GM23338 (cell line): ENCODE measurements around the gene CSNK1G1. TPM values are rescaled to one million over a fixed set of nuclear protein-coding genes. Genes with fewer than 3 reads are reported as not detected.

ENCODE experiments used
- ATAC-seq: fragments of 200-7000 bp; cut with Tn5 transposase; 3 replicates; pipeline ENCODE4 v1.9.1; 2020
- DNase-seq: peaks from one replicate; pipeline ENCODE4 v3.0.0-alpha.2; 2015; ENCODE audit warnings: low spot score
- H2AFZ ChIP-seq: fragments of 200-600 bp; sonication (generic); 2 replicates; pipeline ENCODE4 v1.8.0; 2016; ENCODE audit warnings: antibody characterized with exemption, mild to moderate bottlenecking, moderate library complexity
- H3F3A ChIP-seq: fragments of 200-600 bp; sonication (generic); replicated peaks from 2 replicates; pipeline ENCODE4 v1.8.0; 2017; ENCODE audit warnings: antibody characterized with exemption, mixed run types, low read depth
- H3K27ac ChIP-seq: fragments of 200-600 bp; sonication (generic); 2 replicates; pipeline ENCODE4 v1.6.1; 2016; ENCODE audit warnings: low read depth
- H3K27me3 ChIP-seq: fragments of 200-600 bp; sonication (generic); 2 replicates; pipeline ENCODE4 v1.8.0; 2016; ENCODE audit warnings: mild to moderate bottlenecking, mixed run types, moderate library complexity; ENCODE audit not compliant: insufficient read depth
- H3K36me3 ChIP-seq: fragments of 200-600 bp; sonication (generic); 2 replicates; pipeline ENCODE4 v1.8.0; 2016; ENCODE audit warnings: mild to moderate bottlenecking; ENCODE audit not compliant: insufficient read depth
- H3K4me1 ChIP-seq: fragments of 200-600 bp; sonication (generic); 2 replicates; pipeline ENCODE4 v1.8.0; 2016; ENCODE audit warnings: mild to moderate bottlenecking, moderate library complexity; ENCODE audit not compliant: insufficient read depth
- H3K4me2 ChIP-seq: fragments of 200-600 bp; sonication (generic); 2 replicates; pipeline ENCODE4 v1.7.1; 2017; ENCODE audit warnings: mixed run types
- H3K4me3 ChIP-seq: fragments of 200-600 bp; sonication (generic); 2 replicates; pipeline ENCODE4 v1.6.1; 2016; ENCODE audit warnings: mixed run types
- H3K79me2 ChIP-seq: fragments of 200-600 bp; sonication (generic); replicated peaks from 2 replicates; pipeline ENCODE4 v1.8.0; 2017; ENCODE audit warnings: mild to moderate bottlenecking; ENCODE audit not compliant: insufficient read depth
- H3K9me2 ChIP-seq: fragments of 200-600 bp; sonication (generic); 2 replicates; pipeline ENCODE4 v1.8.0; 2017; ENCODE audit not compliant: insufficient read depth
- H4K20me1 ChIP-seq: fragments of 200-600 bp; sonication (generic); replicated peaks from 2 replicates; pipeline ENCODE4 v1.8.0; 2017; ENCODE audit warnings: mild to moderate bottlenecking; ENCODE audit not compliant: insufficient read depth
- H3K27ac Mint-ChIP-seq: 2 replicates; pipeline ENCODE4 v1.8.0; 2020; ENCODE audit warnings: inconsistent platforms, mild to moderate bottlenecking, moderate library complexity, mixed read lengths
- H3K27me3 Mint-ChIP-seq: 3 replicates; pipeline ENCODE4 v1.8.0; 2022; ENCODE audit warnings: low read depth, mild to moderate bottlenecking, moderate library complexity, mixed read lengths, inconsistent platforms; ENCODE audit not compliant: insufficient read depth, poor library complexity
- H3K36me3 Mint-ChIP-seq: 3 replicates; pipeline ENCODE4 v1.8.0; 2021; ENCODE audit warnings: low read depth, mild to moderate bottlenecking, inconsistent platforms, moderate library complexity, mixed read lengths
- H3K4me1 Mint-ChIP-seq: 3 replicates; pipeline ENCODE4 v1.8.0; 2020; ENCODE audit warnings: mild to moderate bottlenecking, inconsistent platforms, mixed read lengths
- H3K4me3 Mint-ChIP-seq: 3 replicates; pipeline ENCODE4 v1.8.0; 2021; ENCODE audit warnings: moderate library complexity, mild to moderate bottlenecking, inconsistent platforms, mixed read lengths
- H3K9me3 Mint-ChIP-seq: 3 replicates; pipeline ENCODE4 v1.8.0; 2020; ENCODE audit warnings: moderate library complexity, mild to moderate bottlenecking, inconsistent platforms, mixed read lengths
- CREB1 ChIP-seq: fragments of 250-450 bp; sonication (Bioruptor Pico); IDR thresholded peaks from 2 replicates; pipeline ENCODE4 v1.5.0; 2020; ENCODE audit warnings: low read depth, mild to moderate bottlenecking, moderate library complexity
- CTCF ChIP-seq, 2 experiments: fragments of 200-600 bp in 1 of 2; sonication (generic) in 1 of 2; conservative IDR thresholded peaks; 2 replicates each; pipeline versions ENCODE4 v1.5.1 to v1.6.1; 2016 to 2017; ENCODE audit warnings: antibody characterized with exemption in 2 of 2, low read depth in 2 of 2, mild to moderate bottlenecking in 2 of 2, moderate library complexity in 1 of 2
- EZH2 ChIP-seq: fragments of 200-600 bp; sonication (generic); IDR thresholded peaks from one replicate; pipeline ENCODE4 v1.8.0; 2017; ENCODE audit warnings: antibody characterized with exemption, mild to moderate bottlenecking, low read depth; ENCODE audit not compliant: unreplicated experiment
- EZH2phosphoT487 ChIP-seq: fragments of 200-600 bp; sonication (generic); IDR thresholded peaks from one replicate; pipeline ENCODE4 v1.8.1; 2018; ENCODE audit warnings: antibody characterized with exemption; ENCODE audit not compliant: unreplicated experiment
- JUNB ChIP-seq: IDR thresholded peaks from one replicate; pipeline ENCODE4 v1.6.1; 2016; ENCODE audit warnings: antibody characterized with exemption; ENCODE audit not compliant: unreplicated experiment
- NANOG ChIP-seq: IDR thresholded peaks from 2 replicates; pipeline ENCODE4 v1.6.1; 2016; ENCODE audit warnings: antibody characterized with exemption, borderline replicate concordance
- STAT1 ChIP-seq: IDR thresholded peaks from one replicate; pipeline ENCODE4 v1.6.1; 2016; ENCODE audit warnings: antibody characterized with exemption; ENCODE audit not compliant: unreplicated experiment
- ZNF114 ChIP-seq: fragments of 250-450 bp; sonication (Bioruptor Pico); IDR thresholded peaks from 2 replicates; pipeline ENCODE4 v1.5.0; 2020; ENCODE audit warnings: mild to moderate bottlenecking, moderate library complexity
- ZNF331 ChIP-seq: fragments of 250-450 bp; sonication (Bioruptor Pico); IDR thresholded peaks from 2 replicates; pipeline ENCODE4 v1.5.0; 2020; ENCODE audit warnings: low read depth, mild to moderate bottlenecking, moderate library complexity
- ZNF462 ChIP-seq: fragments of 250-450 bp; sonication (Bioruptor Pico); IDR thresholded peaks from 2 replicates; pipeline ENCODE4 v1.5.0; 2020; ENCODE audit warnings: mild to moderate bottlenecking, moderate library complexity
- polyA plus RNA-seq: library from polyadenylated mRNA; unstranded; fragments of >200 nt; fragmentation: Nextera tagmentation; extraction: Ambion mirVana; gene quantifications from 2 replicates; pipeline ENCODE4 v1.2.1, GENCODE V29; 2016
- total RNA-seq: library from RNA; depleted of rRNA; stranded (reverse); fragments of >200 nt; shearing (Covaris generic); gene quantifications from 2 replicates; pipeline ENCODE4 v1.2.3, GENCODE V29; 2014

Gene CSNK1G1
- total and polyA plus RNA-seq, 2 experiments from 2014 or later = 9.3 to 13.4 TPM

GRCh38 chr15:64369078-64369607 is 13.2 kb upstream of the CSNK1G1 start:
- H3K9me3 Mint-ChIP-seq = no peaks in the 10 kb centered on the region
- no peaks in the 10 kb centered on the region for H3K4me1 Mint-ChIP-seq
- no peak overlapping the region for H3K27ac Mint-ChIP-seq

More at GRCh38 chr15:64369078-64369607, 13.2 kb upstream of the CSNK1G1 start:
- Histone ChIP-seq H3K4me1 (no peaks in the 10 kb centered on the region), H4K20me1 (no peaks in the 10 kb centered on the region; the same call in 1 of the 2 replicates), H2AFZ (no peak overlapping the region), H3K36me3 (no peaks in the 10 kb centered on the region), H3K4me3 (no peak overlapping the region), H3K27ac (no peak overlapping the region), H3K9me2 (no peaks in the 10 kb centered on the region), H3F3A (0 out of 2 replicates have a peak, but pooled peaks cover 4% of the 10 kb centered on the region), H3K4me2 (no peak overlapping the region), H3K79me2 (no peaks in the 10 kb centered on the region), H3K27me3 (no peaks in the 10 kb centered on the region)
- no peak overlapping the region for H3K4me3 Mint-ChIP-seq
- peaks cover 32% of the 10 kb centered on the region; the same call in 2 of the 3 replicates for H3K36me3 Mint-ChIP-seq
- DNase-seq (no peak), ATAC-seq (no peak)
- H3K27me3 Mint-ChIP-seq = no peaks in the 10 kb centered on the region
- TF ChIP-seq STAT1 = no peak
- TF ChIP-seq ZNF331 (CRISPR knock-in tag) = no peak
- no peak for TF ChIP-seq CTCF (conservative IDR thresholded peaks at IDR 0.05; ENCODE audit: low read depth in 2 of 2)
- no peak for TF ChIP-seq CREB1 (CRISPR knock-in tag)
- no peak for TF ChIP-seq JUNB
- no peak for TF ChIP-seq EZH2
- TF ChIP-seq ZNF462 (CRISPR knock-in tag) = no peak
- no peak for TF ChIP-seq EZH2phosphoT487
- no peak for TF ChIP-seq NANOG
- no peak for TF ChIP-seq ZNF114 (CRISPR knock-in tag)
